HG03139 (cell line): ENCODE measurements around the gene BLOC1S4.
"Not testable (repeated sequence)": the region's sequence is repeated elsewhere in the genome, so short reads cannot be mapped to it uniquely, and the experiment has no call there.

Source experiments
- ATAC-seq: cut with Tn5 transposase; IDR thresholded peaks from one replicate; pipeline ENCODE4 v1.9.1; 2021; ENCODE audit not compliant: unreplicated experiment

Gene BLOC1S4

DNA sequence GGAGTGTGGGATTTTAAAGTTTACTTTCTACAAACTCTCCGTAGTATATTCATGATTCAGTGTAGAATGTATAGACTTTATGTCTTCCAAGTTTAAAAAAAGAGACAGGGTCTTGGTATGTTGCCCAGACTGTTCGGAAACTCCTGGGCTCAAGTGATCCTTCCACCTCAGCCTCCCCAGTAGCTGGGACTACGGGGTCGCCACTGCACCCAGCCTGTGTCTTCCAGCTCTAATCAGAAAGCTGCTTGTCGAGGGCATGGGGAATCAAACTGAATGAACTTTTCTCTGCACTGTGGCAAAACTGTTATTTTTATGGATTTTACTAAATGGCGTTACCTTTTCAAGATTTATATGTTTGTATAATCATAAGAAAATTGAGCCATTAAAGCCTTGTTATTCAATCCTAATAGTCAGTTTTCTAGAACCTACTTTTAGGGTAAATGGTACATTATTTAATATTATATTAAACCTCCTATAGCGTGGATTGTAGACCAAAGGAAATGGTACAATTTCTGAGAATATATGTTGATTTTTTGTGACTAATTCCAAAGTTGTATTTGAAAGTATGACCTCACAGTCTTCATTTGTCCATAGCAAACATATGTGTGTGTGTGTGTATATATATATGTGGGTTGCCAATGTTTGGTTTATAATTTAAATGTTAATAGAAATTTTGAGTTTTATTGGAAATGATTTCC lies 1.1 kb downstream of the BLOC1S4 start:
- ATAC-seq: no peak

DNA sequence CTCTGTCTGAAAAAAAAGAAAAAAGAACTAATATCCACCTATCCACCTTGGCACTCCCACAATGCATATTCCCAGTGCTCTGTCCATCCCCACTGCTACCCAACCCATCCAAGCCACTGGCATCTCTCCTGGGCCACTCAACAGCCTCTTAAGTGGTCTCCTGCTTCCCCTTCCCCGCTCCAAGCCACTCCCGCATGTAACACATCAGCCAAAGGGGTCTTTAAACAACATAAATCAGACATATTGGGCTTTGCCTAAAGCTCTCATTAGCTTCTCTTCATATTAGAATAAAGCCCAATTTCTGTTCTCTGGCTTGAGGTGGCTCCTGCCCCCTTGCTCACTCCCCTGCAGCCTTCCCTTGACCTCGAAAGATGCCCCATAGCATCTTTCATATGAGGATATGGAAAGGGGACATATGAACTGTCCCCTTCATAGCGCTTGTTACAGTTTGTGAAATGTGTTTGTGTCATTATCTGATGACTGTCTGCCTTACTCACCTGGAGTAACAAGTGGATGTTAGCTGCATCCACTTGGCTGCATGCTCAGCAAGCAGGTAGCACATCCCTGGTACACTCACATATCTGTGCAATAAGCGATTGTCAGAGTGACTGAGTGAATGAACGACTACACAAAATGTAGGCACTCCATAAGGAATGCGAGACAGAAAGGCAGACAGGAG lies 3.1 kb downstream of the BLOC1S4 start:
- no peak for ATAC-seq

GRCh38 chr4:6719611-6720179 lies 3.7 kb downstream of the BLOC1S4 start:
- no peak for ATAC-seq

DNA sequence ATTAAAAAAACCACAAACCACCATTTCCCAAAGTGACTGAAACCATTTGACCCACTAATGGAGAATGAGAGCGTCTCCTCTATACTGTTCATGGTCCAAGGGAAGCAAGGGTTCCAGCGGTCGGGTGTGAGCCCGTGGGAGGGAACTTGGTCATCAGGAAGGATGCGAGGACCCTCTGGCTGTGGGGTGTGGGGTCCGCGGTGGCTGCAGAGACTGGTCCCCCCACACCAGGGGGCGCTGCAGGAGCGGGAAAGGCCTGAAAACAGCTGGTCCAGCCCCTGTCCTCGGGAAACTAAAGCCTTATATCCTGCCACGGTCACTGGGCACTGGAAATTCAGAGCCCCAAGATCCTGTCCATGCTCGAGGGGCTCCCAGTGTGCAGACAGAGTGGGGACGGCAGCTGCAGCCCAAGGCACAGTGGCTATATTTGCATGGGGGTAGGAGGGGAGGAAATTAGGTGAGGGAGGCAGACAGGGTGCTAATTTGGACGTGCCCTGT lies 4.3 kb downstream of the BLOC1S4 start:
- ATAC-seq: no peak

GRCh38 chr4:6721121-6721520 lies 5.1 kb downstream of the BLOC1S4 start:
- ATAC-seq: no peak

- ATAC-seq: no peak
Measured at GRCh38 chr4:6722891-6723290, 6.9 kb downstream of the BLOC1S4 start.

- no peak for ATAC-seq
Measured at GRCh38 chr4:6723851-6724250, 7.9 kb downstream of the BLOC1S4 start.

DNA sequence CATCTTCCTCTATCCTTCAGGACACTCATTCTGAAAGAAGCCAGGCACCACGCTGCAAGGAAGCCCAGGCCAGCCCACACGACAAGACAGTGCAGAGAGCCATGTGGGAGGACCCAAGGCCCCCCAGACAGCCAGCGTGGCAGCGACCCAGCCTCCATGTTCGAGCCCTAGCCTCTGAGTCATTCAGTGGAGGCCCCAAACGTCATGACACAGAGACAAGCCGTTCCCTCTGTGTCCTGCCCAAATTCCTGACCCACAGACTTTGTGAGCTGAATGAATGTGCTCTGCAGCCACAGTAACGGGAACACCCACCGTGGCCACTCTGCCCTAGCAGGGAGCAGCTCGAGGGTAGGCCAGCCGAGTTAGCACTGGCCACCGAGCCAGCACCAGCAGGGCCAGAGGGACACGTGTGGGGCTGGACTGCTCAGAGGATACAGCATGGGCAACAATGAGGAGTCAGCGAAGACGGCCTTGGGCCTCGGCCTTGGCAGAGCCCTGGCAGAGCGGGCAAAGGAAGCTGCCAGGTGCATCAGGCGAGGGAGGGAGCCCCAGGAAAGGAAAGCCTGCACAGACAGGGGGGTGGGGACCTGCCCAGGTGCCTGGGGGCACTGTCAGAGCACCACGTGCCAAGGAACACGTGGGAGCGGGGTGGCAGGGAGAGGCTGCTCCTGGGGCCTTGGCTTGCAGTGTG lies 8.6 kb downstream of the BLOC1S4 start:
- ATAC-seq: no peak

DNA sequence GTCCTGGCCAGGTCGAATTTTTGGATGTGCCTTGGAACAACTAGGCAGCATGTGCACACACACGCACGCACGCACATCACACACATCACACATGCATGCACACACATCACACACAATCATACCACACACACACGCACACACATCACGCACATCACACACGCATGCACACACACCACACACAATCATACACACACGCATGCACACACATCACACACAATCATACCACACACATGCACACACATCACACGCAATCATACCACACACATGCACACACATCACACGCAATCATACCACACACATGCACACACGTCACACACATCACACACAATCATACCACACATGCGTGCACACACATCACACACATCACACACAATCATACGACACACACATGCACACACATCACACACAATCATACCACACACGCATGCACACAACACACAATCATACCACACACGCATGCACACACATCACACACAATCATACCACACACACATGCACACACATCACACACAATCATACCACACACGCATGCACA lies 9.5 kb downstream of the BLOC1S4 start:
- ATAC-seq: not testable (repeated sequence)

DNA sequence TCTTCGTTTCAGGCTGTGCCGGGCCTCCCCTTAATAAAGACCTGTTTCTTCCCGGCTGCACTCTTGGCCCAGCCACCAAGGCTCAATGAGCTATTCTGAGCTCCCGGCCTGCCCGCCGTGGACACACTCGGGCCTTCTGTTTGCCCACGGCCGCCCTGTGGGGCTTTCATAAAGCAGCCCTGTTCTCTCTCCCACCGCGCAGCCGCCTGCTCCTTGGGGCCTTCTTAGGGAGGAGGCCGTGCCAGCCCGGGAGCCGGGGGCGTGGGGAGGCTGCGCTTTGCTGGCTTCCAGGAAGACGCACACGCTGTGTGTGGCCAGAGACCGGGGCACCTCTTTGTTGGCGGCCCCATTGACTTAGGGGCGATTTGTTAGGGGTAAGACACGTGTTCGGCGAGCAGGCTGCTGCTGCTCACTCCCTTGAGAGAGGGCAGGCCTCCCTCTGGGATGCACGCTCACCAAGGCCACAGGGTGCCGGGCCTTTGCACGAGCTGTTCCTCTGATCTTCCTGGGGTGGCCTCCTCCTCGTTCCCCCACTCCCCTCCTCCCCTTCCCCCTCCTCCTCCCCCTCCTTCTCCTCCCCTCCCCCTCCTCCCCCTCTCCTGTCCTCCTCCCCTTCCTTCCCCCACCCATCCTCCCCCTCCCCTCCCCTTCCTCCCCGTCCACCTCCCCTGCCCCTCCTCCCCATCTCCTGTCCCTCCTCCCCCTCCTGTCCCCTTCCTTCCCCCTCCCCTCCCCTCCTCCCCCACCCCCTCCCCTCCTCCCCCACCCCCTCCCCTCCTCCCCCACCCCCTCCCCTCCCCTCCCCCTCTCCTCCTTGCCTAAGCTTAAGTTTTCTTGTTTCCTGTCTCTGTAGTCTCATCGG lies 11.3 kb downstream of the BLOC1S4 start:
- ATAC-seq: no peak

- ATAC-seq: no peak
Measured at GRCh38 chr4:6727943-6728250, 11.9 kb downstream of the BLOC1S4 start.

- ATAC-seq: no peak
Measured at GRCh38 chr4:6728320-6729029, 12.5 kb downstream of the BLOC1S4 start.

- no peak for ATAC-seq
Measured at GRCh38 chr4:6730603-6731317, 14.8 kb downstream of the BLOC1S4 start.

DNA sequence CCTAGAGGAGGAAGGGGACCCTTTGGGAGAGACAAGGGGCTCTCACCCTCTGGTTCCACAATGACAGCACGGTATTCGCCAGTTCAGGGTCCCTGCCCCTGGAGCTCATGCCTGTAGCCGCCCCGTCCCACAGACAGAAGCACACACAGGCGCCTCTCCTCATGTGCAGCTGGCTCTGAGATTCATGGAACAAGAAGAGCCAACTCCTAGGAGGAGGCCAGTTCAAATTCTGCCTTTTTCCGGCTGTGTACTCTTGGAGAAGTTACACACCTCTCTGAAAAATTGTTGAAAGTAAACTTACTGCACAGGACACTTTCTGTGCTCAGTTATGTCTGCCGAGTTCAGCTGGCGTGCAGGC lies 15.3 kb downstream of the BLOC1S4 start:
- no peak for ATAC-seq

GRCh38 chr4:6731780-6732179 lies 15.8 kb downstream of the BLOC1S4 start:
- ATAC-seq: no peak

DNA sequence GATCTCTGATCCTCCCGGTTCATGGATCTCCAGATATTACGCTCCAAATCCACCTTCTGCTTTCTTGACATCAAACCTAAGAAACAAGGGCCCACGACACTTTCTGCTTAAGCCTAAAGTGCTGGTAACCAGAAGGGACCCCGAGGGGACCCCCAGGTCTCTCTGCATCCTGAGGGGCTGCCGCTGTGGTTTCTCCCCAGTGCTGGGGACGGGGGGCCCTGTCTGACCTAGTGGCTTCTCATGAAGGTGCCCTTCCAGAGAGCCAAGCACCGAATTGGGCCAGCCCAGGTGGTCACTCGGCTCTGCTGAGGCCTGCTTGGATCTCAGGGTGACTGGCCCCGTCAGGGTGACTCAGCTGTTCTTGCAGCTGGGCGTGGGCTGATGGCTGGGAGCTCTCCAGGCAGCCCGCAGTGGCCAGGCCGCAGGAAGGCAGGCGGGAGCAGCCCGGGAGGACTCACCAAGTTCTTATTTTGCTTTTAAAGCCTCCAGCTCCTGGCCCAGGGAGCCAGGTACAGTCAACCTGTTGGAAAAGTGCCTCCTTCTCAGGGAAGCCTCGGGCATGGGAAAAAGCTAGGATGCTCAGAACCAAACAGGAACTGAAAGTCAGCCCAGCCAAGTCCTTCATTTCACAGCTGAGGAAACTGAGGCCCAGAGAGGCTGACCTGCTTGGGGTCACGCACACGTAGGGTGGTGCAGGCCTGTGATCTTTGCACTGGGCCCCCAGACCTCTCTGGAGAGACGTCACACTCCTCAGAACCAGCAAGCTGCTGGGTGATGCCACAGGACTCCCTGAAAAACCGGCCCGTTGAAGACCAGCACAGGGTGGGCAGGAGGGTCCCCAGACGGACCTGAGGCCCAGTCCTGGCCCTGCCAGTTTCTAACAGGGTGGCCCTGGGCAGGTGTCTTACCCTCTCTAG lies 16.7 kb downstream of the BLOC1S4 start:
- ATAC-seq: no peak

DNA sequence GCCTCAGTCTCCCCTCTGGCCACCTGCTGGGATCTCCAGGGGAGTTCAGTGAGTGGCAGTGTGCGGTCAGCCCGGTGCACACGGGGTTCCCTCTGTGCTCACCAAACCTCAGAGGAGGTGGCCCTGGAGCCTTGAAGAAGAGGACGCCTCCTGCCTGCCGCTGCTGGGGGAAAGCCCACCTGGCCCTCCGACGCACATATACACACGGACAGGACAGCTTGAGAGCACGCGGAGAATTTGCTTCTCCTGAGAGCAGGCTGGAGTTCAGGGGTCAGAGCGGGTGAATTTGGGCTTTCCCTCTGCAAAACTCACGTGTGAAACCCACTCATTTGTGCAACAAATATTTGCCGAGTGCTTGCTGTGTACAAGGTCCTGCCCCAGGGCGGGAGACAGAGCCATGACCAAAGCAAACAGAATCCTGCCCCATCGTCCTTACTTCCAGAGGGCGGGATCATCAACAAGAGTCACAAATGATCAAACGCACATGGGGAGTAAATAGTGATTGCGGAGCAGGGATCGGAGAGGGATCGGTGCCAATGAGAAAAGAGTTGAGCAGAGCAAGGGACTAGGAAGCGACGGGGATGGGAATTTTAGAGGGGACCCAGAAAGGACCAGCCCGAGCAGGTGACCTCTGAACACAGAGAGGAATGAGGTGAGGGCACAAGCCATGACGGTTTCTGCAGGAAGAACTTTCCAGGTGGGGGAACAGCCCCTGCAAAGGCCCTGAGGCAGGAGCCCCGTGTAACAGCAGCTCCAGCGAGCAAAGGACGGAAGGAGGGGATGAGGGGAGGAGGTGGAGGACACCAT lies 17.6 kb downstream of the BLOC1S4 start:
- no peak for ATAC-seq
